ENCODE results near the gene USP12. TPM values are rescaled to one million over a fixed set of nuclear protein-coding genes. Genes with fewer than 3 reads are reported as not detected.

USP12 gene
- total RNA-seq, 4 donors from 2014 or later: 28.7 to 31.2 (median 29.7) TPM

- H3K27ac ChIP-seq: no peak overlapping the region
- no peak for DNase-seq
- no peaks in the 10 kb centered on the region for H3K4me1 ChIP-seq
- H3K9me3 ChIP-seq: no peaks in the 10 kb centered on the region
- H3K36me3 ChIP-seq: peaks cover 0 to 24% (median 0%) of the 10 kb centered on the region in 3 donors
- TF ChIP-seq CTCF (IDR thresholded peaks at IDR 0.05): no peak
- H3K27me3 ChIP-seq: no peaks in the 10 kb centered on the region
- no peak overlapping the region for H3K4me3 ChIP-seq
Measured at GRCh38 chr13:27086599-27087265, 84.9 kb downstream of the USP12 start.

- Histone ChIP-seq H3K4me1 (no peaks in the 10 kb centered on the region), H3K27ac (no peak overlapping the region), H3K36me3 (peaks cover 0 to 26% (median 0%) of the 10 kb centered on the region in 3 donors), H3K27me3 (no peaks in the 10 kb centered on the region), H3K4me3 (no peak overlapping the region), H3K9me3 (no peaks in the 10 kb centered on the region)
- TF ChIP-seq CTCF (IDR thresholded peaks at IDR 0.05) (no peak), POLR2A (IDR thresholded peaks at IDR 0.05) (no peak)
- DNase-seq: no peak
Measured at GRCh38 chr13:27083183-27083582, 88.4 kb downstream of the USP12 start.

GRCh38 chr13:27081893-27082679 is 89.5 kb downstream of the USP12 start:
- Histone ChIP-seq H3K9me3 (no peaks in the 10 kb centered on the region), H3K4me1 (no peaks in the 10 kb centered on the region), H3K36me3 (peaks cover 0 to 26% (median 0%) of the 10 kb centered on the region in 3 donors), H3K27me3 (no peaks in the 10 kb centered on the region), H3K4me3 (no peak overlapping the region), H3K27ac (no peak overlapping the region)
- no peak for DNase-seq
- TF ChIP-seq POLR2A (IDR thresholded peaks at IDR 0.05) (no peak), CTCF (IDR thresholded peaks at IDR 0.05) (no peak)

GRCh38 chr13:27080018-27080948 is 91.3 kb downstream of the USP12 start:
- no peaks in the 10 kb centered on the region for H3K4me1 ChIP-seq
- TF ChIP-seq POLR2A (IDR thresholded peaks at IDR 0.05): no peak
- no peak for TF ChIP-seq CTCF (IDR thresholded peaks at IDR 0.05)
- H3K4me3 ChIP-seq: no peak overlapping the region
- no peak overlapping the region for H3K27ac ChIP-seq
- no peaks in the 10 kb centered on the region for H3K27me3 ChIP-seq
- no peak for DNase-seq
- H3K36me3 ChIP-seq: peaks cover 0 to 20% (median 0%) of the 10 kb centered on the region in 3 donors
- H3K9me3 ChIP-seq: no peaks in the 10 kb centered on the region

GRCh38 chr13:27079421-27079958 is 92.1 kb downstream of the USP12 start:
- Histone ChIP-seq H3K27me3 (no peaks in the 10 kb centered on the region), H3K4me3 (no peak overlapping the region), H3K4me1 (no peaks in the 10 kb centered on the region), H3K9me3 (no peaks in the 10 kb centered on the region), H3K27ac (no peak overlapping the region), H3K36me3 (peaks cover 0 to 20% (median 0%) of the 10 kb centered on the region in 3 donors)
- no peak for DNase-seq
- no peak for TF ChIP-seq POLR2A (IDR thresholded peaks at IDR 0.05)
- no peak for TF ChIP-seq CTCF (IDR thresholded peaks at IDR 0.05)

Measured in Peyer's patch (tissue), 4 donors.